Breast epithelium (tissue), 3 donors: ENCODE data around the gene TNNC2.

ENCODE experiments used
- CTCF ChIP-seq, 3 donors: fragments of 450-650 bp; IDR thresholded peaks; one replicate each; pipeline ENCODE4 v1.5.1; 2016 to 2017; ENCODE audit warnings: antibody characterized with exemption in 3 of 3, mild to moderate bottlenecking in 3 of 3, moderate library complexity in 3 of 3
- POLR2AphosphoS5 ChIP-seq, 3 donors: sonication (generic); formaldehyde crosslinking; IDR thresholded peaks; one replicate each; pipeline ENCODE4 v1.6.1; 2017; ENCODE audit warnings: antibody characterized with exemption in 3 of 3

GRCh38 chr20:45873409-45874103, 46.4 kb upstream of the TNNC2 start:
- TF ChIP-seq CTCF (IDR thresholded peaks at IDR 0.05) (no peak), POLR2AphosphoS5 (IDR thresholded peaks at IDR 0.05) (no peak)
